HTERT RPE-1 (cell line): ENCODE results near the gene FCMR.

Experiments used
- in situ Hi-C: fragments of 300-500 bp; cut with MboI; formaldehyde crosslinking; loops from 4 replicates; pipeline ENCODE4 v1.14.3; 2020; ENCODE audit warnings: low sequenced_read_pairs

The FCMR gene

GRCh38 chr1:206903687-206904086, 18.1 kb downstream of the FCMR start:
- in situ Hi-C loops, result no loop called here

- in situ Hi-C loops, result no loop called here
These were observed 19.0 kb downstream of the FCMR start for GRCh38 chr1:206902702-206903101.

DNA sequence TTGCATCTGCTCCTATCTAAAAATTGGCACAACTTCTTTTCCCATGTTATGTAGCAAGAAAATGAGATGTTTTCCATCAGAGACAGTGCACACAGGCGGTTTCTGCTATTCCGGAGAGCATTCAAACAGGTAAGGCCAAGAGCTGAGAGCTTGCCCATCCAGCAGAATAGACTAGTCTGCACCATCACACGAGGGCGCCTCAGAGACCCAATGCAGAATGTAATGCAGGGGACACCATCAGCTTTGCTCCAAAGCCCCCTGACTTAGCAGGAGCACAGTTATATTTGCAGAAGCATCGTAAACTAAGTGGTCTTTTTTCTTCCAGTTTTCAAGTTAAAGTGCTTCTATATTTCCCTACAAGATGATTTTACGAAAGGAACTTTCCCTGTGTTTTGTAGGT, 19.8 kb downstream of the FCMR start:
- in situ Hi-C loops, result no loop called here

- in situ Hi-C loops, result no loop called here
These were observed 21.6 kb downstream of the FCMR start for GRCh38 chr1:206900149-206900548.

DNA sequence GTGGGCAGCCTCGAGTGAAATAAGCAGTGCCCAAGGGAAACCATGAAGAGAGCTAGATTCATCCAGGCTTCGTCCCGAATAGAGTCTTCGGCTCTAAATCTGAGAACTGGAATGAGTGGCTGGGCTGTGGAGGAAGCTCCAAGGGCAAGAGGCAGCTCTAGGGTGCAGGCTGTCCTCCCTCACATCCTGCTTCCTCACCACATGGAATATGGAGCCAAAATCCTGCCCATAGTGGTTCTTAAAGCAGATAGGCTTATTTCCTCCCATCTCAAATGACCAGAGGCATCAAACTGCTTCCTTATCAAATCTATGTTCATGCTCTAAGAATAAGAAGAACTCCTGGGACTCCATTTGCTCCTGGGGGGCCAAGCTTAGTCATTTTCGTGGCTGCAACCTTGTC, 22.0 kb downstream of the FCMR start:
- in situ Hi-C loops, result no loop called here

- in situ Hi-C loops, result no loop called here
These were observed 22.8 kb downstream of the FCMR start for GRCh38 chr1:206898915-206899431.

DNA sequence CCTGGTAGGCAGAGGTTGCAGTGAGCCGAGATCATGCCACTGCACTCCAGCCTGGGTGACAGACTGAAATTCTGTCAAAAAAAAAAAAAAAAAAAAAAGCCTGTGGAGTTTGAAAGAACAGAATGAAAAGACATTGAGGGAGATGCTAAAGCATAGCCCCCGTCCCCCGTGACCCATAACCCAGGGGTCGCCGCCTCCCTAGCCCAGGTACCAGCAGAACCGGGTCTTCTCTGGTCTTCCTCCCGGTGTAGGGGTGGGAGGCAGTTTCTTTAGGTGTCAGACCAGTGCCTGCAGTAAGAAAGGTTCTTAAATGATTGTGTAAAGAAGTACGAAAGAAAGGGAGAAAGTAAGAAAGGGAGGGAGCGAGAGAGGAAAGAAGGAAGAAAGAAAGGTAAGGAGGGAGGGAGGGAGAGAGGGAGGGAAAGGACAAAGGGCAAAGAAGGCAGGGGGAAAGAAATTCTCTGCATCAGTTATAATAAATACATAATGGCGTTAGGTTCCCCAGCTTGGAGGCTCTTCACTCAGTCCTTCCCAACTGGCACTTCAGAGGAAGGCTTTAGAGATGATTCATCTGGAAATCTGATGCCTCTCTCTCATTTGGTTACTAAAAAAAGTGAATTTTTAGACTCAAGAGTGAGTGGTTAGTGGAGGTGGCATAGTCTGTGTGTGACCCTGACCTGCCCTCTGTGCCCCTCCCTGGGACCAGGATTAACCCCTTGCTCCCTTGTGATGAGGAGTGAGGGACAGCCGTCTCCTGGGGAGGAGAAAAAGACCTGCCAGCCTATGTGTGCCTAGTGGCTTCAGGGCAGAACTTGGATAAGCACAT, 23.4 kb downstream of the FCMR start:
- in situ Hi-C loops, result no loop called here

DNA sequence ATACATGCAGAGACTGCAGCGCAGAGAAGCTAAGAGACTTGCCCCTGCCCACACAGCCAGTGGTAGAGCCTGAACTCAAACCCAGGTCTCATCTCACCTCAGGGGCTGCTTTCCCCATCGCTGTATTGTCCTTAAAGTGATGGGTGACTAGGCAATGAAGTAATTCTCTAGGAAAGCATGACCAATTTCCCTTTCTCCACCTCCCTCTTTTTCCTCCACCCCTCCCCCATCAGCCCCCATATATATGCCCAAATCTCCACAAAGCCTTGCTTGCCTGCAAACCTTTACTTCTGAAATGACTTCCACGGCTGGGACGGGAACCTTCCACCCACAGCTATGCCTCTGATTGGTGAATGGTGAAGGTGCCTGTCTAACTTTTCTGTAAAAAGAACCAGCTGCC, 24.6 kb downstream of the FCMR start, which contains the start of gene IL24:
TSS of gene IL24 (plus strand) at position 269 of the 400 bp plus-strand sequence. CDS start 390 bp downstream, outside the sequence.
- in situ Hi-C loops, result no loop called here

GRCh38 chr1:206896261-206896660, 25.5 kb downstream of the FCMR start:
- in situ Hi-C loops, result no loop called here

DNA sequence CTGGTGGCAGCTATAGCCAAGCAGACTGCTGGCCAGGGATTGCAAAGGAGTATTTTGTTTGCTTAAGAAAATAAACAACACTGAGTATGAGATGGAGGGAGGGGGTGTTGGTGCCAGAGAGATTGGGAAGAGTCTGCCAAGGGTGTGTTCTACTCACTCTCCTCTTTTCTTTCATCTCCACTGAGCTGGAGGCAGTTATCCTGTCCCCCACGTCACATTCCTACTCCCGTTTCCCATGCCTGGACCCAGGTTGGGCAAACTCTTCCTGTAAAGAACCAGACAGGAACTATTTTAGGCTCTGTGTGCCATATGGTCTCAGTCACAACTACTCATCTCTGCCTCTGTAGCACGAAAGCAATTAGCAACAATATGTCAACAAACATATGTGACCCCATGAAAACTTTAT, 25.9 kb downstream of the FCMR start:
- in situ Hi-C loops, result no loop called here

- in situ Hi-C loops, result no loop called here
These were observed 26.4 kb downstream of the FCMR start for GRCh38 chr1:206895325-206895724.

DNA sequence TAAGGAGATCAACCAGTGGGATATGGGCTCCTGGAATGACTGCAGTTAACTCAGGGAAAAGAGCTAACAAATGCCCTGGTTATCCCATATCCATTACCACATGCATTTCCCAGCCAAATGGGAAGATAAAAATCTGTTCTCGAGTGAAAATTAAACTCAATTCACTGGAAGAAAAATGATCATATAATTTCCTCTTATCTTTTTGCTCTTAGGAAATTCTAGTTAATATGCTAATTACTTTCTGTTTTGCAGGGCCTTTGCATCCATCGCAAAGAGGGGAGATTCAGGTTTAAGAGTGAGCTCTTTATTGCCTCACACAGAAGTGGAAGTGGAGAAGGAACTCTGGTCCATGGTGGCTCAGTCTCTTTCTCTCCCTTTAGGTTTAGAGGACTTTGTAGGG, 28.4 kb downstream of the FCMR start:
- in situ Hi-C loops, result no loop called here

DNA sequence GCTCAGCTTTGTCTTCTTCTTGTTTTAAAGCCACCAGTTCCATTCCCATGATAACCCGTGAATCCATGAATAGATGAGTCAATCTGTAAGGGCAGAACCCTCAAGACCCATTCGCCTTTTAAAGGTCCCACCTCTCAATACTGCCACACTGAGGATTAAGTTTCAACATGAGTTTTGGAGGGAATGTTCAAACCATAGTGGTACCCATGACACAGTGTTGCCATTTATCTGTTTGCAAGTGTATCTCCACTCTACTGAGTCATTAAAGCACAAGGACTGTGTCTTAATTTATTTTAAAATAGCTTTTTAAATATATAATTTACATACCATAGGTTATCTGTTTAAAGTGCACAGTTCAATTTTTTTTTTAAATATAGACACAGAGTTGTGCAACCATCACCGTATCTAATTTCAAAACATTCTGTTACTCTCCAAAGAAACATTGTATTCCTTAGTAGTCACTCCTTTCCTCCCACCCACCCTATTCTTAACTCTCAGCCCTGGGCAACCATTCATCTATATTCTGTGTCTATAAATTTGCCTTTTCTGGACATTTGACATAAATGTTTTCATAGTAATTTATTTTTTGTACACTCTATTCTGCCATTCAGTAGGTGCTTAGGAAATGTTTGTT, 29.3 kb downstream of the FCMR start:
- in situ Hi-C loops, result no loop called here

DNA sequence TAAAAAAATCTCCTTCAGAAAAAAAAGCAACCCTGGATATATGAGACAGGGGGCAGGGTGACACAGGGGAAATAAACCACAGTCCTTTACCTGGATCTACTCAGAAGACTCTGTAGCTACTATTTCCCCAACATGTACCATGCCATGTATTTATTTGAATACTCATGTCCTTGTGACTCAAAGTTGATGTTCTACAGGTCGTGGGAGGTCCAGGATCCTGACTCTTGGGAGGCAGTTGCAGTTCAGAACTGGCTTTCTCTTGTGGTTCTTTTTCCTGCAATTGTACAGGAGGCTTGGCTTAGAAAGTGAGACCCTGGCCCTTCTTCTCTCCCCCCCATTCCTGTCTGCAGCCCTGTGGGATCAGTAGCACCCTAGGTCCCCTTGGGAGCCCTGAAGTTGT, 30.3 kb downstream of the FCMR start:
- in situ Hi-C loops, result no loop called here

DNA sequence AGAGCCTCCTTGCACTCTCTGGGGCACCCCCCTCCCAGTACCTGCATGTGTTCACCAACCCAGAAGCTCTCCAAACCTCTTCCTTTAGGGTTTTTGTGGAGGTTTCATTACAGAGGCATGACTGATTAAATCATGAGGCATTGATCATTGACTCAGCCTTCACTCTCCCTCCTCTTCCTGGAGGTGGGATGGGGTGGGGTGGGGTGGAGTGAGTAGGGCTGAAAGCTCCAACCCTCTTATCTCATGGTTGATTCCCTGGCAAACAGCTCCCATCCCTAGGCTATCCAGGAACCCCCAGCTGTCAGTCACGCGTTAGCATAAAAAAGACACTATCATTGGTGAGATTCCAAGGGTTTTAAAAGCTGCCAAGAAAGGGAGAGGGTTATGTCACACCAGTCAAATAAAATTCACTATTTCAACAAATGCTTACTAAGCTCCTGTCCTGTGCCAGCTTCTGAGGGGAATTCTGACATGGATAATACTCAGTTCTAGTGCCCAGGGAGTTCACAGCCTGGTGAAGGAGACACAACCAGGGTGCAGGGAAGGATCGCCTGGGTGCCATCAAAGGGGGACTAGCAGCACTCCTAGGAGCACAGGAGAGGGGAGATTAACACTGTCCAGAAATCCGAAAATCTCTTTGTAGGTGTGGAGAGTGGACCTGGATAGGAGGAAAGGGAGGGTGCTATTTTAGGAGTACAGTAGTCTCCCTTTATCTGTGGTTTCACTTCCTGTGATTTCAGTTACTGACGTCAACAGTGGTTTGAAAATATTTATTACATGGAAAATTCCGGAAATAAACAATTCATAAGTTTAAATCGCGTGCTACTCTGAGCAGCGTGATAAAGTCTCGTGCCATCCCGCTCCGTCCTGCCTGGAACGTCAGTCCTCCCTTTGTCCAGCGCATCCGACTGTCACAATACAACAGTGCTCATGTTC, 31.3 kb downstream of the FCMR start:
- in situ Hi-C loops, result no loop called here

GRCh38 chr1:206887701-206888100, 34.0 kb downstream of the FCMR start:
- in situ Hi-C loops, result no loop called here

- in situ Hi-C loops, result no loop called here
These were observed 34.9 kb downstream of the FCMR start for GRCh38 chr1:206886831-206887230.

DNA sequence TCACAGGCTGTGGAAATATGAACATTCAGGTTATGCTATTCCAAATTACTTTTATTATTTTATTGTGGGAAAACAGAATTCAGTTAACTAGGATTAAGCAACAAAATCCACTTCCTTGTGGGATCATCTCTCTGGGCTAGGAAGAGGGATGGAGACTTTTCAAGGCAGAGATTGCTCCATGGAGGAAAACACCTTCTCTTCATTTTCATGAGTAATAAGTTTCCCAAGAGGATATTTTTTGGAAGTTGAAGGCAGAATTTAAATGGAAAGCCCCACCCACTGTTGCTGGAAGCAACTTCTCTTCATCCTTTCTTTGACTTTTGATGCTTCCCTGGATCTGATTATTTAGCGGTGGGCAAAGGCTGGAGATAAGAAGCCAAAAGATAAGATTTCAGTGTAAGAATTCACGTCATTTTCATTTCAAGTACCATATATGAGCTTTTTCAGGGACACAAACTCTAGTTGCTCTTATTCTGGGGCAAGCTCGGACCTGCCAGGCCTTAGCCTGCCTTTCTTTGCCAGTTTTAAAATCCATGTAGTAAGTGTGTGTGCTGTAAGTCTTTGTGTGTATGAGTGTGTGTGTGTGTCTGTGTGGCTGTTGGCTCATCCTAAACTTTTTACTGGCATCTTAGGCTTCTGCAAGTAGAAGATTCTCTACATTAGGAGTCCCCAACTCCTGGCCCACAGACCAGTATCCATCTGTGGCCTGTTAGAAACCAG, 36.2 kb downstream of the FCMR start:
- in situ Hi-C loops, result no loop called here

GRCh38 chr1:206883876-206884275, 37.9 kb downstream of the FCMR start:
- in situ Hi-C loops, result no loop called here

GRCh38 chr1:206883160-206883559, 38.6 kb downstream of the FCMR start:
- in situ Hi-C loops, result no loop called here
